HCT116 (cell line): ENCODE measurements around the gene HEATR5B. TPM values are rescaled to one million over a fixed set of nuclear protein-coding genes. Genes with fewer than 3 reads are reported as not detected.
A peak's percentile ranks its signal among the peaks of the same experiment; 100 is the strongest.

Experiments used
- ATAC-seq: fragments of 200-7000 bp; cut with Tn5 transposase; 2 replicates; pipeline ENCODE4 v1.9.1; 2020; ENCODE audit warnings: mild to moderate bottlenecking, moderate library complexity
- BruUV-seq: library from RNA; stranded (reverse); fragments of 400-500 nt; replicated peaks from 2 replicates; lab custom pipeline; 2021; lab: Mats Ljungman, UMichigan
- CTCF ChIA-PET: fragments of 300-600 bp; sonication (Branson Sonifier 250); formaldehyde crosslinking; loops from one replicate; lab custom pipeline; 2021; ENCODE audit warnings: antibody characterized with exemption; lab: Charles Lee
- POLR2A ChIA-PET: fragments of 300-600, 350-600 bp; sonication (Branson Sonifier 250); formaldehyde crosslinking; loops from one replicate; lab custom pipeline; 2021; ENCODE audit warnings: antibody characterized with exemption; lab: Charles Lee
- RAD21 ChIA-PET, 2 experiments: fragments of 300-600 bp; sonication (Branson Sonifier 250); formaldehyde crosslinking; loops; one replicate each; lab custom pipeline; 2023; ENCODE audit warnings: low total read pairs in 2 of 2; ENCODE audit not compliant: uncharacterized antibody in 2 of 2, unreplicated experiment in 2 of 2, low non-redundant PET in 1 of 2; lab: Charles Lee
- DNase-seq: peaks from one replicate; pipeline ENCODE4 v3.0.0-alpha.2; 2010; ENCODE audit warnings: low read depth, low spot score
- H2AFZ ChIP-seq: fragments of 200-600 bp; shearing (Covaris generic), sonication (generic); 2 replicates; pipeline ENCODE4 v1.6.1; 2017; ENCODE audit warnings: low read depth, mixed run types, mixed read lengths, antibody characterized with exemption, low read length; ENCODE audit not compliant: poor library complexity, severe bottlenecking
- H3K27ac ChIP-seq: 2 replicates; pipeline ENCODE4 v1.5.1; 2012; ENCODE audit warnings: low read depth, low read length
- H3K27me3 ChIP-seq: fragments of 200-600 bp; sonication (generic); 2 replicates; pipeline ENCODE4 v1.6.1; 2016; ENCODE audit warnings: mixed run types, low read length, mixed read lengths; ENCODE audit not compliant: insufficient read depth
- H3K36me3 ChIP-seq, 2 experiments: fragments of 200-500 bp in 1 of 2; fragments of 200-600 bp in 1 of 2; sonication (Bioruptor generic) in 1 of 2; sonication (generic) in 1 of 2; 2 replicates each; pipeline versions ENCODE4 v1.5.1 to v1.6.1; 2014 to 2016; ENCODE audit warnings: low read length in 2 of 2, inconsistent platforms in 1 of 2, mixed read lengths in 1 of 2, mixed run types in 1 of 2; ENCODE audit not compliant: insufficient read depth in 2 of 2, control insufficient read depth in 1 of 2
- H3K4me1 ChIP-seq, 2 experiments: fragments of 200-600 bp in 1 of 2; sonication (generic) in 1 of 2; 2 replicates each; pipeline versions ENCODE4 v1.5.1 to v1.6.1; 2012 to 2017; ENCODE audit warnings: low read length in 2 of 2, inconsistent platforms in 1 of 2, mild to moderate bottlenecking in 1 of 2, mixed read lengths in 1 of 2, mixed run types in 1 of 2, moderate library complexity in 1 of 2; ENCODE audit not compliant: insufficient read depth in 2 of 2, control insufficient read depth in 1 of 2
- H3K4me2 ChIP-seq: fragments of 200-600 bp; sonication (generic); 2 replicates; pipeline ENCODE4 v1.6.1; 2017; ENCODE audit warnings: mixed run types, low read length, mixed read lengths
- H3K4me3 ChIP-seq, 2 experiments: fragments of 200-600 bp in 1 of 2; sonication (generic) in 1 of 2; replicated peaks in 1 of 2; 2 replicates each; pipeline ENCODE4 v1.5.1; 2011 to 2016; ENCODE audit warnings: low read length in 2 of 2, control low read depth in 1 of 2, low read depth in 1 of 2, mild to moderate bottlenecking in 1 of 2, mixed read lengths in 1 of 2, mixed run types in 1 of 2
- H3K79me2 ChIP-seq: fragments of 200-600 bp; sonication (generic); 2 replicates; pipeline ENCODE4 v1.6.1; 2017; ENCODE audit warnings: mild to moderate bottlenecking, mixed run types, low read length, moderate library complexity, mixed read lengths; ENCODE audit not compliant: insufficient read depth
- H3K9ac ChIP-seq: fragments of 200-600 bp; sonication (generic); 2 replicates; pipeline ENCODE4 v1.6.1; 2016; ENCODE audit warnings: low read length, mixed read lengths
- H3K9me2 ChIP-seq: fragments of 200-600 bp; sonication (generic), shearing (Covaris generic); 2 replicates; pipeline ENCODE4 v1.6.1; 2017; ENCODE audit warnings: mixed run types, mild to moderate bottlenecking, moderate library complexity; ENCODE audit not compliant: insufficient read depth
- H3K9me3 ChIP-seq, 2 experiments: fragments of 200-500 bp in 1 of 2; fragments of 200-600 bp in 1 of 2; sonication (Bioruptor generic) in 1 of 2; sonication (generic) in 1 of 2; 2 replicates each; pipeline ENCODE4 v1.6.1; 2014 to 2017; ENCODE audit warnings: low read length in 2 of 2, mixed read lengths in 2 of 2, inconsistent platforms in 1 of 2, low read depth in 1 of 2, mild to moderate bottlenecking in 1 of 2, mixed run types in 1 of 2, moderate library complexity in 1 of 2; ENCODE audit not compliant: control insufficient read depth in 1 of 2, insufficient read depth in 1 of 2
- H4K20me1 ChIP-seq: fragments of 200-600 bp; sonication (generic), shearing (Covaris generic); 2 replicates; pipeline ENCODE4 v1.6.1; 2017; ENCODE audit warnings: mixed run types, mild to moderate bottlenecking, moderate library complexity; ENCODE audit not compliant: insufficient read depth
- CBX3 ChIP-seq: IDR thresholded peaks from 2 replicates; pipeline ENCODE4 v1.6.1; 2012; ENCODE audit warnings: low read depth
- EGR1 ChIP-seq: IDR thresholded peaks from 2 replicates; pipeline ENCODE4 v1.6.1; 2012; ENCODE audit warnings: low read depth
- ELF1 ChIP-seq: IDR thresholded peaks from 2 replicates; pipeline ENCODE4 v1.6.1; 2012; ENCODE audit warnings: low read depth, borderline replicate concordance
- FOSL1 ChIP-seq: IDR thresholded peaks from 2 replicates; pipeline ENCODE4 v1.6.1; 2012; ENCODE audit warnings: low read depth
- JUND ChIP-seq: IDR thresholded peaks from 2 replicates; pipeline ENCODE4 v1.6.1; 2012
- RAD21 ChIP-seq: IDR thresholded peaks from 2 replicates; pipeline ENCODE4 v1.6.1; 2012; ENCODE audit warnings: low read depth, mild to moderate bottlenecking
- ZNF274 ChIP-seq: fragments of 200-500 bp; sonication (Bioruptor generic); IDR thresholded peaks from 2 replicates; pipeline ENCODE4 v1.6.1; 2014; ENCODE audit warnings: mild to moderate bottlenecking, low read depth, low read length, inconsistent platforms
- intact Hi-C: fragments of 100-400 bp; cut with micrococcal nuclease; formaldehyde crosslinking; loops from 2 replicates; pipeline ENCODE4 v1.10.0; 2022
- total RNA-seq: library from RNA; stranded (reverse); gene quantifications from one replicate; pipeline ENCODE4 v1.2.1, GENCODE V29; 2021; ENCODE audit not compliant: unreplicated experiment
- TF ChIP-seq, protein P1 (sequence below): IDR thresholded peaks from 2 replicates; pipeline ENCODE4 v1.6.1; 2012
- TF ChIP-seq, protein P2 (sequence below): IDR thresholded peaks from 2 replicates; pipeline ENCODE4 v1.6.1; 2012; ENCODE audit warnings: low read depth
- TF ChIP-seq, protein P3 (sequence below), 3 experiments: fragments of 200-600 bp in 1 of 3; sonication (generic) in 1 of 3; IDR thresholded peaks in 2 of 3; conservative IDR thresholded peaks in 1 of 3; 2 replicates each; pipeline ENCODE4 v1.5.1; 2012 to 2017; ENCODE audit warnings: low read depth in 2 of 3, low read length in 2 of 3, antibody characterized with exemption in 1 of 3, borderline replicate concordance in 1 of 3, control low read depth in 1 of 3, mild to moderate bottlenecking in 1 of 3, mixed read lengths in 1 of 3, mixed run types in 1 of 3, moderate library complexity in 1 of 3; ENCODE audit not compliant: insufficient read depth in 1 of 3

HEATR5B gene
- total RNA-seq, 1 experiment from 2014 or later = 10.6 TPM

DNA sequence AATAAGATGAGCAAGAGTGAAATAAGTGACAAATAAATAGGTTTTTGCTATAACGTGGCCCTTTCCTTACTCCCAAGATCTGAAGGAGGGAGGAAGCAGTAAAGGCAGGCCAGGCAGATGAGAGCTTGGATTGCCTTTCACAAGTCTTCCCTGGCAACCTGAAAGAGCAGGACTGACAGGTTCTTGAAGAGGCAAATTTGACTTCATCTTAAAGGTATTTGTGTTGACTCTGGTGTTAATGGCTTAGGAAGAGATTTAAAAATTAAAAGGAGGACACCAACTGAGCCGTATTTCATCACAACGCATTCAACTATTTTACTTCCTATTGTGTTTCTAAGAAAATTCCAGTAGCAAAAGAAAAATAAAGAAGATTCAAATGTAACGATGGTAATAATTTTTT, 121.1 kb downstream of the HEATR5B start:
- DNase-seq (no peak), ATAC-seq (no peak)
- Histone ChIP-seq H3K27ac (no peak overlapping the region), H2AFZ (no peak overlapping the region), H3K4me1 (peaks cover 3 to 27% of the 10 kb centered on the region in 2 experiments; a peak in 3 of 4 replicates), H4K20me1 (no peaks in the 10 kb centered on the region), H3K9me3 (no peaks in the 10 kb centered on the region), H3K9me2 (no peaks in the 10 kb centered on the region), H3K36me3 (no peaks in the 10 kb centered on the region), H3K79me2 (peaks cover 66% of the 10 kb centered on the region), H3K27me3 (no peaks in the 10 kb centered on the region), H3K9ac (no peak overlapping the region), H3K4me2 (no peak overlapping the region), H3K4me3 (no peak overlapping the region)
- ChIA-PET CTCF (no interaction called here), RAD21 (no interaction called here), POLR2A (no interaction called here)
- intact Hi-C loops = no loop called here
- TF ChIP-seq, protein P1, sequence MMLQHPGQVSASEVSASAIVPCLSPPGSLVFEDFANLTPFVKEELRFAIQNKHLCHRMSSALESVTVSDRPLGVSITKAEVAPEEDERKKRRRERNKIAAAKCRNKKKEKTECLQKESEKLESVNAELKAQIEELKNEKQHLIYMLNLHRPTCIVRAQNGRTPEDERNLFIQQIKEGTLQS = no peak
- TF ChIP-seq FOSL1 (no peak), ELF1 (no peak), EGR1 (no peak)
- TF ChIP-seq, protein P2, sequence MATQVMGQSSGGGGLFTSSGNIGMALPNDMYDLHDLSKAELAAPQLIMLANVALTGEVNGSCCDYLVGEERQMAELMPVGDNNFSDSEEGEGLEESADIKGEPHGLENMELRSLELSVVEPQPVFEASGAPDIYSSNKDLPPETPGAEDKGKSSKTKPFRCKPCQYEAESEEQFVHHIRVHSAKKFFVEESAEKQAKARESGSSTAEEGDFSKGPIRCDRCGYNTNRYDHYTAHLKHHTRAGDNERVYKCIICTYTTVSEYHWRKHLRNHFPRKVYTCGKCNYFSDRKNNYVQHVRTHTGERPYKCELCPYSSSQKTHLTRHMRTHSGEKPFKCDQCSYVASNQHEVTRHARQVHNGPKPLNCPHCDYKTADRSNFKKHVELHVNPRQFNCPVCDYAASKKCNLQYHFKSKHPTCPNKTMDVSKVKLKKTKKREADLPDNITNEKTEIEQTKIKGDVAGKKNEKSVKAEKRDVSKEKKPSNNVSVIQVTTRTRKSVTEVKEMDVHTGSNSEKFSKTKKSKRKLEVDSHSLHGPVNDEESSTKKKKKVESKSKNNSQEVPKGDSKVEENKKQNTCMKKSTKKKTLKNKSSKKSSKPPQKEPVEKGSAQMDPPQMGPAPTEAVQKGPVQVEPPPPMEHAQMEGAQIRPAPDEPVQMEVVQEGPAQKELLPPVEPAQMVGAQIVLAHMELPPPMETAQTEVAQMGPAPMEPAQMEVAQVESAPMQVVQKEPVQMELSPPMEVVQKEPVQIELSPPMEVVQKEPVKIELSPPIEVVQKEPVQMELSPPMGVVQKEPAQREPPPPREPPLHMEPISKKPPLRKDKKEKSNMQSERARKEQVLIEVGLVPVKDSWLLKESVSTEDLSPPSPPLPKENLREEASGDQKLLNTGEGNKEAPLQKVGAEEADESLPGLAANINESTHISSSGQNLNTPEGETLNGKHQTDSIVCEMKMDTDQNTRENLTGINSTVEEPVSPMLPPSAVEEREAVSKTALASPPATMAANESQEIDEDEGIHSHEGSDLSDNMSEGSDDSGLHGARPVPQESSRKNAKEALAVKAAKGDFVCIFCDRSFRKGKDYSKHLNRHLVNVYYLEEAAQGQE = no peak
- TSS peak; percentile 10 for BruUV-seq

DNA sequence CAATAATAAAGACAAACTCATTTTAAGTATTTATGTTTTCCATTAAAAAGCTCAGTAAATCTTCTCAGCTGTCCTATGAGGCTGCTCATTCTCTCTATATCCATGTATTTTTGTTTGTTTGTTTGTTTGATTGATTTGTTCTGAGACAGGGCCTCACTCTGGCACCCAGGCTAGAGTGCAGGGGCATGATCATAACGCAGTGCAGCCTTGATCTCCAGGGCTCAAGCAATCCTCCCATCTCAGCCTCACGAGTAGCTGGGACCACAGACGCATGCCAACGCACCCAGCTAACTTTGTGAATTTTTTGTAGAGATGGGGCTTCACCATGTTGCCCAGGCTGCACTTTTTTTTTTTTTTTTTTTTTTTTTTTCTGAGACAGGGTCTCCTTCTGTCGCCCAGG, 123.4 kb downstream of the HEATR5B start:
- POLR2A ChIA-PET = no interaction called here
- H2AFZ ChIP-seq = no peak overlapping the region
- no peak for ATAC-seq
- TF ChIP-seq CBX3 = no peak
- TF ChIP-seq, protein P2 = no peak
- TF ChIP-seq, protein P3, sequence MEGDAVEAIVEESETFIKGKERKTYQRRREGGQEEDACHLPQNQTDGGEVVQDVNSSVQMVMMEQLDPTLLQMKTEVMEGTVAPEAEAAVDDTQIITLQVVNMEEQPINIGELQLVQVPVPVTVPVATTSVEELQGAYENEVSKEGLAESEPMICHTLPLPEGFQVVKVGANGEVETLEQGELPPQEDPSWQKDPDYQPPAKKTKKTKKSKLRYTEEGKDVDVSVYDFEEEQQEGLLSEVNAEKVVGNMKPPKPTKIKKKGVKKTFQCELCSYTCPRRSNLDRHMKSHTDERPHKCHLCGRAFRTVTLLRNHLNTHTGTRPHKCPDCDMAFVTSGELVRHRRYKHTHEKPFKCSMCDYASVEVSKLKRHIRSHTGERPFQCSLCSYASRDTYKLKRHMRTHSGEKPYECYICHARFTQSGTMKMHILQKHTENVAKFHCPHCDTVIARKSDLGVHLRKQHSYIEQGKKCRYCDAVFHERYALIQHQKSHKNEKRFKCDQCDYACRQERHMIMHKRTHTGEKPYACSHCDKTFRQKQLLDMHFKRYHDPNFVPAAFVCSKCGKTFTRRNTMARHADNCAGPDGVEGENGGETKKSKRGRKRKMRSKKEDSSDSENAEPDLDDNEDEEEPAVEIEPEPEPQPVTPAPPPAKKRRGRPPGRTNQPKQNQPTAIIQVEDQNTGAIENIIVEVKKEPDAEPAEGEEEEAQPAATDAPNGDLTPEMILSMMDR (IDR thresholded peaks at IDR 0.05 in 2 of 3, conservative IDR thresholded peaks at IDR 0.05 in 1 of 3; ENCODE audit: borderline replicate concordance in 1 of 3, insufficient read depth in 1 of 3, low read depth in 2 of 3, low read length in 2 of 3) = no peak
- no peak for TF ChIP-seq ZNF274
- TF ChIP-seq, protein P1 = no peak
- TF ChIP-seq RAD21 = no peak
- no peak for TF ChIP-seq JUND

More for the DNA sequence above, 123.4 kb downstream of the HEATR5B start:
- no peaks in the 10 kb centered on the region for H3K27me3 ChIP-seq
- H3K79me2 ChIP-seq = peaks cover 79% of the 10 kb centered on the region
- intact Hi-C loops = no loop called here
- DNase-seq = no peak
- no peaks in the 10 kb centered on the region for H3K9me3 ChIP-seq
- no peak overlapping the region for H3K4me3 ChIP-seq
- peaks cover 0 to 13% of the 10 kb centered on the region in 2 experiments; a peak in 3 of 4 replicates for H3K4me1 ChIP-seq
- no peaks in the 10 kb centered on the region for H3K9me2 ChIP-seq
- no TSS peak for BruUV-seq
- no peaks in the 10 kb centered on the region for H4K20me1 ChIP-seq
- no peak overlapping the region for H3K4me2 ChIP-seq
- no peak overlapping the region for H3K9ac ChIP-seq
- ChIA-PET RAD21 (no interaction called here), CTCF (no interaction called here)
- no peaks in the 10 kb centered on the region for H3K36me3 ChIP-seq
- H3K27ac ChIP-seq = no peak overlapping the region
